HG03139 (cell line): ENCODE data around the gene FAM135A.
"Not testable (repeated sequence)": the region's sequence is repeated elsewhere in the genome, so short reads cannot be mapped to it uniquely, and the experiment has no call there.

Experiments used
- ATAC-seq: cut with Tn5 transposase; IDR thresholded peaks from one replicate; pipeline ENCODE4 v1.9.1; 2021; ENCODE audit not compliant: unreplicated experiment

Gene FAM135A

DNA sequence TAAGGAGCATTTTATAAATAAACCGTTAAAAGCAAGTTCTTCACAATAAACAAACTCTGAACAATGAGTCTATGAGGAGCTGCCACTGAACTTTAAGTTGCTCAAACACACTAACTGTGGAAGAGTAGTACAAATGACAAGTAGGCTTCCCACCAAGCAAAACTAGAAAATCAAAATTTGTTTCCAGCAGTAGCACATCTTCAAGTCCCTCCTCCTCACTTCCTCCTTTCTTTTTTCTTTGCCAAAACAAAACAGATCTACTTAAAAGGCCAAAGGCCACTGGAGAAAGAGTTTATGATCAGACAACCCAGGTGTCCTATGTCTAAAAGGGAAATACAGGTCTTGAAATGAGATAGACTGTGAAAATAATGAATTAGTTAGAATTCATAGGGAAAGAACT, 17.1 kb upstream of the FAM135A start:
- ATAC-seq: no peak

DNA sequence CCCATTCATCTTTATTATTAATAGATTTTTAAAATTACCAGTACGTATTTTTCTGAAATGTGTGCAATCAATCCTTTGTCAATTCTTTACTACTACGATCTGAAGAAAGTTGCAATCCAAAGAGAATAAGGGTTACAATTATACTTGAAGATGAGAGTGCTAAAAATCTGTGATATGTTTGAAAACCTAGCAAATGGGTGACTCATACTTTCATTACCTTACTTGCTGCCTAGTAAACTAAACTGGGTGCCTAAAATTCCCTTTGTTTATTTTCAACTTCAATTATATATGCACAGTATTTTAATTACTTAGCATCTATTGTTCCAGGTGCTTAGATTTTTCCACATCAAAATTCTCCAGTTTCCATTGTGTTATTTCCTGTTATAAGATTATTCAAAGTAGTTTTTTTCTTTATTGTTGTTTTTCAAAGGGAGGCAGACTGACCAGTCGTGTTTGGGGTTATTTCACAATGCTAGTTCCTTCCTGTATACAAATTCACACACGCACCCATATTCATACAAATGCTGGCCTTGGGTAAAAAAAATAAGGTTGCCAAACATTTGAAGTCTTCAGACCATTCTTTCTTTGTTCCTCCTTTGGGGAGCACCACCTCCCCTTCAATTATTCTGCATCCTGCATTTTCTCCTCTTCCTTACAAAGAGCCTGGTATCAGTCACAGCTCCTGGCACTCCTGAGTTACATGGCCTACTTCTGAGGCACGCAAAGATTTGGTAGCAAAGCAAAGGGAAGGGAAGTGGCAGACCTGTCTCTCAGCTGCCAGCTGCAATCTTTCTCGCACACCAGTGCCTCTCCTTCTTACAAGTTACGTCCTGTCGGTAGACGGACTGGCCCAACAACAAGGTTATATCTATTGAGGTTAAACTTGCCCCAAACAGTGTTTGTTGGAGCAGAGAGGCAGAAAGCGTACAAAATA, 16.2 kb upstream of the FAM135A start:
- ATAC-seq: no peak

DNA sequence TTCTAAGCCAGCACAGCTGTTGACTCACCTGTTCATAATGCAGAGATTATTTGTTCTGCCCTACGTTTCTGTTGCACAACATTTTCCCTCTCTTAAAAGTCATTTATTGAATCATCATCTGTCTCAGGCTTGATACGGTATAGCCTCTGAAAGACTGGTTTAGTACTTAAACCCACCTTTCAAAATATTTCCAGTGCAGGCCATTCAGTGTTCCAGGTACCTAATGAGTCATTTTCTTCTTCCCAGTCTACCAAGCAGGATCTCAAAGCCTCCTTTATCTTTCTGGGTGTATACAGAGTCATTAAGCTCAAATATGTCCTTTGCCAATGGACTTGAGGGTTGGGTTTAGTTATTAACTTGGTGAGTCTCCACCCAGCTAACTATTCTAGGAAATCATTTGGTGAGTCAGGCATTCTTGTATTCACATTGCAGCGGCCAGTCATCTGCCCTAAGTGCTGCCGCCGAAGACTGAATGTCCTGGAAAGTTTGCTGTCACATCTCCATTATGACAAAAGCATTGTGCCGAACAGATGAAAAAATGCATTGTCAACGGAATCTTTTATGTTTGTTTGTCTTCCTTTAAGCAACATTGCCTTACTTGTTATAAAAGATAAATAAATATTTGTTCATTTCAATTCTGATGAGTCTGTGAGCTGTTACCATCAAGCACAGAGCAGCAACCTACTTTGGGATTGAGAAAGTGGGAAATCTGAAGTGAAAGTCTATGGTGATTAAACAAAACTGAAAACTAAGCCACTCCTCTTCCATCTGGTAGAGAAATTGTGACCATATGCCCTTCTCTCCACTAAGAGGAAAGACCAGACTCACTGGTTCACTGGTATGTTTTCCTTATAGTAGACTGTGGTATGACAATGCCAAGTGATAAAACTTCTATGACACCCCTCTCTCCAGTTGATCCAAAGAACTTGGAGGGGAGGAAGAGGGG, 14.3 kb upstream of the FAM135A start:
- no peak for ATAC-seq

DNA sequence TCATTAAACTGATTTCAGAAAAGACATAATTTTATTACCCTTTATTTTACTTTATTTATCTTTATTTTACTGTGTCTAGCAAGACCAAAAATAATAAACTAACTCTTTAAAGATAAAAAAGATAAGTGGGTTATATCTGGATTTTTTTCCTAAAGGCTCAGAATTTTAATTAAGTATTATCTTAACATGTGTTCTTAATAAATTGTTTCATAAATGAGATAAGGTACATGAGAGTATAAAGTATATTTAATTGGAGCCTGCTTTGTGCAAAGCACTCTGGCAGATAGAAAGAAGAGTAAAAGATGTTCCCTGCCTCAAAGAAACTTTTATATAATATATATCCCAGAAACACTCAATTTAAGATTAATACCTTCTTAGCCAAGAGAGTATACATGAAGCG, 8.7 kb upstream of the FAM135A start:
- no peak for ATAC-seq

DNA sequence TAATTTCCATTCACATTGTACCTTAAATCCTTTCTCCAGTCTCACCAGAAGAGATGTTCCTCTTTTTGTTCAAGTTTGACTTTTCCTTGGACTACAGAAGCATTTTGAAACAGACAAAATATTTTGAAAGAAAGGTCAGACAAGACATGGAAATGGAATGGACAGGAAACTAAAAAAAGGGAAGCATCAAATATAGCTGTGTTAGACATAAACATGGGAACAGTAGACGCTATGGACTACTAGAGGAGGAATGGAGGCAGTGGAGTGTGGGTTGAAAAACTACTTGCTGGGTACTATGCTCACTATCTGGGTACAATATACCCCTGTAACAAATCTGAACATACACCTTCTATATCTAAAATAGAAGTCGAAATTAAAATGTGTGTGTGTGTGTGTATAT, 4.1 kb upstream of the FAM135A start:
- no peak for ATAC-seq

DNA sequence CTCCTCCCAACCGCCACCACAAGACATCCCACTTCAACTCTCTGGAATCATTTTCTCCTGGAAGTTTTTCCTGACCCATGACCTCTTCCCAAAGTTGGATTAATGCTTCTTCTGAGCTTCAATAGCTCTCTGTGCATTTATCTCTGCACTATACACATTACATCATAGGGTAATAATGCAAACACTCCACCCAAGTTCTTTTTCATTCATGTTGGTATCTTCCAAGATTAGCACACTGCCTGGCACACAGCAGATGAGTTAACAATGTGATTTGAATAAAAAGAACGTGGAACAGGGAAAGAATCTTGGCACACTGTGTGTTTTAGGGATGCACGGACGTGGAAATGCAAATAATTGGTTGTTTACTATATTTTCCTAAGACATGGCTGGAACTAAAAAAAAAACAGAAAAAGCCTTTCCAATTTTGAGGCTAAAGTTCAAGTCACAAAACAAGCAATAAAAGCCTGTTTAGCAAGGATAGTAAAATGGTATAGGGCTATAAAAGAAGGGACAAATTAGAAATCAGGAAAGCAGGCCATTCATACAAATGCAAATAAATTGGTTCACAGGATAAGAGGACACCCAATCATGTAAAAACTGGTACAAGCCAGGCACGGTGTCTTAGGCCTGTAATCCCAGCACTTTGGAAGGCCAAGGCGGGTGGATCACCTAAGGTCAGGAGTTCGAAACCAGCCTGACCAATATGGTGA, 1.6 kb upstream of the FAM135A start:
- ATAC-seq: no peak

DNA sequence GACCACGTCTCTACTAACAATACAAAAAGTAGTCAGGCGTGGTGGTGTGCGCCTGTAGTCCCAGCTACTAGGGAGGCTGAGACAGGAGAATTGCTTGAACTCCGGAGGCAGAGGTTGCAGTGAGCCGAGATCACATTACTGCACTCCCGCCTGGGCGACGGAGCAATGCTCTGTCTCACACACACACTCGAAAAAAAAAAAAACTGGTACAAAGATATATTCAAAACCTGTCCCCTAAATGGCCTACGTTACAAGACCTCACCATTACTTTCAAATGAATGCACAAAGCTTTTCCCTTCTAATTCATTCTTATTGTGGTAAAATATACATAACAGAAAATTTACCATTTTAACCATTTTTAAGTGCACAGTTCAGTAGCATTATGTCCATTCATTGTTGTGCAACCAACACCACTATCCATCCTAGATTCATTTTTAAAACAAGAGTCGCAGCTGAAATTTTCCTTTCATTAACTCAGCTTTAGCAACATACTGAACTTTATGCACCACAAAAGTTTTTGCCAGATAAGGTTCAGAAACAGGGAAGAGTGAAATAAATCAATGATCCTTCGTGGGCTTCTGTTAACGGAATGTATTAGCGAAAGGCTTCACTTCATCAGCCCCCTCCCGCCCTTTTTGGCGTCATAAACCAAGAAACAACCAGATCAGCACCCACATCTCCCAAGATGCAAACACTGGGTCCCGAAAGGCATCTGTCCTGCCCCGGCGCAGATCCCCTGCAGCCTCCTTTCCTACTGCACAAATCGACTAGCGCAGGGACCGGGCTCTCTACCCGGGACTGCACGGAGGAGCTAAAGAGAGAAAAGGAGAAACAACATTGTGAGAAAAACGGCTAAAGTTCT, 825 bp upstream of the FAM135A start:
- ATAC-seq: peak; percentile 17

DNA sequence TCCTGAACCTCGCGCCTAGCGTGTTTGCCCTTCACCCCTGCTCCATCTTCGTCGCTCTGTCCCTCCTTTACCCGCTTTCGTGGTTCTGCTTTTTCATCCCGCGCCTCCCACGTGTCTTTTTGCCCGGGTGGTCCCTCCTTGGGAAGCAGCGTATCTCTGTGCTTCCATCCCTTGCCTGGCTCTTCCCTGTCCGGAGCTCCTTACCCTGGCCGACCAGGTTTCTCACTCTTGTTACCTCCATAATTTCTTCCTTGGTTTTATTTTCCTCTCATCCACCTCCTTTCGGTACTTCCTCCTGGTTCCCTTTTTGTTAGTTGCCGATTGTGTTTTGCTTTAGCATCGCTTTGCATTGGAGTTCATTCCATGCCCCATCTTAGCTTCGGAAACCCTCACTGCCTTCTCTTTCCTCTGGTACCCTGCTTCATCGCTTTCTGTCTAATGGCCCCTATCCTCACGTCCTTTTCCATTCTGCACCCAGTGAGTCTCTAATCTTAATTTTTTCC, 735 bp downstream of the FAM135A start:
- ATAC-seq: no peak

DNA sequence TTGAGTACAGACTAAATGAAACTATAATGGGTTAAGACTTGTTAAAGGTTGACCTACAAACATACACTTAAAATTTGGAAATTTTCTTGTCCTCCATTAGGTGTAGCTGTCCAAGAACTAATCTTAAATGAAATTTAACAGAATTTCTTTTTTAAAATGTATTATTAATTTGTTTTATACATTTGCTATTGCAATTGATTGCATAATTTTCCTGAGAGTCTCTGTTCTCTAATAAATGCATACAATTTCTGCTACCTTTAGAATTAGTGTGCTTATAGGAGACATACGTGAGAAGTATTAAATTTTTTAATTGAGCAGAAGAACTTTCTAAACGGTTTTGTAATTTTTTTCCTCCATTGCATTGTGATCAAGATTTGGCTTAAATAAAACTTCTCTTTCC, 1.5 kb downstream of the FAM135A start:
- ATAC-seq: no peak

DNA sequence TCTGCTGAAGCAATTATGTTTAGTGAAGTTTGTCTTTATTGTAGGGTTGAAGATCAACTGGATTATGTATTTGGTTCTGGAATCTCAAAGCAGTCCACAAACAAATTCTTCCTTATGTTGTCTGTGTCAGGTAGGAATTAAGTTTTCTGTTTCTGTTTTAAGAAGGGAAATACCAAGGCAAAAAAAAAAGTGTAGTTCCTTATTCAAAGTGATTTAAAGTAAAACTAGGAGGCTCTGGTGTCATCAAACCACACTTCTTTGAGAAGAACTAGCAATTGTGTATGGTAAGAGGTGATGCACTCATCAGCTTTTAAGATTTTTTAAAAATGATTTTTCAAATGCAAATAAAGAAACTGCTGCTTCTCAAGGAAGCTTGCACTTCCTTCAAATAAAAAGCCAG, 1.9 kb downstream of the FAM135A start:
- no peak for ATAC-seq

DNA sequence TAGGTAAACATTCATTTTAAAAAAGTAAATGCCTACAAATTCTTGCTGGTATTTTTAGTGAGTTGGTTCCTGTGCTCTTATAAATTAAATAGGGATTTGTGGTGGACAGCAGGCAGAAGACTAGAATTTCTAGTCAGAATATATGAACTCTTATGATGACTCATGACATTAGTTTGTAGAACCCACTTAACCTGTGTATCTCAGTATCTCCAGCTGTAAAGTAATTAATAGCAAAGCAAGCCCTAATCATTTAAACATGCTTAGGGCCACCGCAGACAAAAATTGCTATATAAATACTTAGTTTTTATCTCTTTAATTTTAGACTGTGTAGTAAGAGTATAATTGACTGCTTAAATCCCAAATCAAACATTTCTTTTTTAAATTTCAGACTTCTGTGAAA, 2.4 kb downstream of the FAM135A start:
- ATAC-seq: no peak

DNA sequence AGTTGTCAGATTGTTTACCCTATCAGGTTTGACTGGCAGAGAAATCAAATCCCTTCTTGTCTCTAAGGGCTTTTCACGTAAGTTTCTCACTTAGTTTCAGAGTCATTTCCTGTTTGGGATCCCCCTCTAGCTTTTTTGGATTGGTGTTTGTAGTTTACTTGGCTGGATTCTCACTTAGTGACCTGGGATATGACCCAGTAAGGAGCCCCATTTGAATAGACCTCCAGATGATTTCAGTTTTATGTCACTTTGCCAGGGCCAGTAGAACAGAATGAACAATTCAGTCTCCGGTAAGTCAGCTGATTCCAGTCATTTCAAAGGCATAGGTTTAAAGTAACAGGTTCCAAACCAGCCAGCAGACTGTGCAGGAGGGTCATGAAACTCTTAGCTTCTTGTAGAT, 8.2 kb downstream of the FAM135A start:
- no peak for ATAC-seq

DNA sequence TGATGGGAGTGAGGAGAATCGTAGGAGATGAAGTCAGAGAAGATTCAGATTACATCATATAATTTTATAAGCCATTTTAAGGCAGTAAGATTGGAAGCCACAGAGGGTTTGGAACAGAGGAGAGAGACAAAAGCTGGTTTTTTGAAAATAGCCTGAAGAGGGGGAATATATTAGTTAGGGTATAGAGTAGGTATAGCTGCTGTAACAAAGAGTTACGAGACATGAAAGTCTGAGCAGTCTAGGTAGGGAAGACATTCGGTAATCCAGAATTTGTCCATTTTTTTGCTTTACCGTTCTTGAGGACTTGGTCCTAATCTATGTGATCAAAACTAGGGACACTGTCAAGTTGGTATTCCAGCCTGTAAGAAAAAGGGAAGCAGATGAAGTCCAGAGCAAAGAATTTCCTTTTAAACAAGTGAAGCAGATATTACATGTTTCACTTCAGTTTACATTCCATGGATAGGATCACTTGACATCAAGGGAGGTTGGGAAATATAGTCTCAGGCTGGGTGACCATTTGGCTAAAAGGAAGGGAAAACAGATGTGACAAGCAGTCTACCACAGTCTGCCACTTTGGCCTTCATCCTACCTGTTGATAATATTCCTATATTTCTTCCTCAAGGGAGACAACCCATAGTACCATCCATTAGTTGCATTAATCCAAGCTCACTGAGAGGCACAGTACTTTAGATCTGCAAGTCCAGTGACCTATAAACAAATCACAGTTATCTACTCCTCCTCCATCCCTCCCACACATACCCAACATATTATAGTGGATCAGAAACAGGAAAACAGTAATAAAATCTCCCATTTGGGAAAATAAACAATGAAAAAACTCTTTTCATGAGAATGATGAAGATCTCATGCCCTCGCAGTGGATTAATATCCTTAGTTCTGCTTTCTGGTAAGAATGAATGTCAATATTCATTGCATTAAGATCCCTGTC, 10.2 kb downstream of the FAM135A start:
- ATAC-seq: no peak

DNA sequence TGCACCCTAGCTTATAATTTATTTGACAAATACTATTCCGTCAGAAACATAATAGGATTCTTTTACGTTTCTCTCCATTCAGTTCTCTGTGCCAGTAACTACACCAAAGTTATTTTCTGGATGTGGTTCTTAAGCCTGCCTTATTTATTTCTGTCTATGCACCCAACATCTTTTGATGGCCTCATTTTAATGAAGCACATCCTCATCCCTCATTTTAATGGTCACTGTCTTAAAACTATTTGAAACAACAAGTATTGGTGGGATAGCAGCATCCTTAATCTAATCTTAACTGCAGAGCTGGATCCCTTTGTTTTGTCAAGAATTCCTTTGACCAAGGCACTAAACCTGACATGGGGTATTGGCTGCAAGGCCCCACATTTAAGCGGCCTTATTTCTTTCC, 11.0 kb downstream of the FAM135A start:
- ATAC-seq: no peak

DNA sequence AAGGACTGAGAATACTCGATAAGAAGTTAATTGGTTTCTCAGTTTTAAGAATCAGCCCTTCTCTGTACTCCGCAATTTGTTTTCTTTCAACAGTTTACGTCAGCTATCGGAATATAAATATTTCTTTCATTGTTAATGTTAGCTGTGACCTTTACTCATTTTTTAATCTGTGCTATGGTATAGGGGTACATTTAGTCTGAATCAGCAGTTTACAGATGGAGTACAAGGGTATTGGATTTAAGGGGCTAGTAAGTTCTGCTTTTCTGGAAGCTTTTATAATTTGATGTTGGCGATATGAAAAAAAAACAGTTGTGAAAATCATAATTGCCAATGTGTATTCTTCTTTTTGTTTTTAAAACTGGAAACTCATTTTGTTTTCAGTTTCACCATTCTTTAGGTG, 23.0 kb downstream of the FAM135A start:
- ATAC-seq: no peak

DNA sequence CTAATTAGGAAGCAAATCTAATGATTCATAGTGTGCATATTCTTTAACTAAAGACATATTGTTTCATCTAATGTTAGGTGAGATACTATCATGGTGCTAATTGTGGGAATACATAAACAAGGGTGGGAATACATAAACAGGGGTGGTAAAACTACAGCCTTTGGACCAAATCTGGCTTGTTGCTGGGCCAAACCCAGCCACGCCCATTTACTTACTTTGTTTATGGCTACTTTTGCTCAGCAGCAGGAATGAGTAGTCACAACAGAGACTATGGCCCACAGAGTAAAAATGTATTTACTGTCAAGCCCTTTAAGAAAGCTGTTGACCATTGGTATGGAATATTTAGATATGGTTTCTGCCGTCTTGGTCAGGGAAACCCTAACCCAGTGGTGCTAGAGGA, 31.7 kb downstream of the FAM135A start:
- no peak for ATAC-seq

DNA sequence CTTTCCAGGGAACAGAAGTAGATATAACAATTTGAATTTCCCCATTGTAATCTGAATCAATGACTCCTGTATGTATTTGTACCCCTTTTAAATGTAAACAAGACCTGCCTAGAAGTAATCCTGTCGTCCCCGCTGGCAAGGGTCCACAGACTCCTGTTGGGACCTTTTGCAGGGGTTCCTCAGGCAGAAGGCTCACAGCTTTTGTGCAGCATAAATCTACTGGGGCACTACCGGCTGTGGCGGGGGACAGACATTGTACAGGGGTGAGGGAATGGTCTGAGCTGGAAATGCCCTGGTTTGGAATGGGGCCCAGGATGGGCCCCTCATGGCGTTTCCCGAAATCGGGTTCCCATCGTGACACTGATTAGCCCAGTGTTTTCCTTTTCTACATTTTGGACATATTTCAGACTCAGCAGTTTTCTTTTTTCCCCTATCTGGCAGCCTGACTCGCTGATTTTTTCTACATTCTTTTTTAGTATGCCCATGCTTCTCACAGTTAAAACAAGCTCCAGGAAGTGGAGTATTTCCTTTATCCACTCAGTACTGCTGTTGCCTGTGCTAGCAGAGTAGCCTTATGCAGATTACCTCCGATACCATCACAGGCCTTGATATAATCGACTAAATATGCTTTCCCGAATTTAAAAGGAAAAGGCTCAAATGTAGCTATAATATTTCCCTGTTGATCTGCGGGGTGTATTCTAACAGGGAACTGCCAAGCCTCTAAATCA, 34.2 kb downstream of the FAM135A start:
- ATAC-seq: not testable (repeated sequence)

DNA sequence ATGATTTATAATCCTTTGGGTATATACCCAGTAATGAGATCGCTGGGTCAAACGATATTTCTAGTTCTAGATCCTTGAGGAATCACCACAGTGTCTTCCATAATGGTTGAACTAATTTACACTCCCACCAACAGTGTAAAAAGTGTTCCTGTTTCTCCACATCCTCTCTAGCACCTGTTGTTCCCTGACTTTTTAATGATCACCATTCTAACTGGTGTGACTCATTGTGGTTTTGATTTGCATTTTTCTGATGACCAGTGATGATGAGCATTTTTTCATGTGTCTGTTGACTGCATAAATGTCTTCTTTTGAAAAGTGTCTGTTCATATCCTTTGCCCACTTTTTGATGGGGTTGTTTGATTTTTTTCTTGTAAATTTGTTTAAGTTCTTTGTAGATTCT, 40.6 kb downstream of the FAM135A start:
- ATAC-seq: not testable (repeated sequence)
